Measurements from ENCODE around the gene OR2V1. TPM values are rescaled to one million over a fixed set of nuclear protein-coding genes. Genes with fewer than 3 reads are reported as not detected.

The OR2V1 gene
- total RNA-seq, 2 donors from 2014 or later: not detected

GRCh38 chr5:181160152-181160754 is 29.3 kb upstream of the OR2V1 start:
- Histone ChIP-seq H3K36me3 (ENCODE audit: control insufficient read depth, insufficient read depth, low read length) (no peaks in the 10 kb centered on the region), H3K9me3 (ENCODE audit: control insufficient read depth, low read length) (no peaks in the 10 kb centered on the region), H3K27ac (ENCODE audit: low read depth, low read length) (peak overlapping the region; percentile 73), H3K4me1 (ENCODE audit: control insufficient read depth, insufficient read depth, low read length) (no peaks in the 10 kb centered on the region), H3K4me3 (ENCODE audit: low read length) (no peak overlapping the region), H3K27me3 (ENCODE audit: control insufficient read depth, insufficient read depth, low read length, poor library complexity, severe bottlenecking) (no peaks in the 10 kb centered on the region), H3K9ac (ENCODE audit: extremely low read depth, low read length, poor library complexity, severe bottlenecking) (no peak overlapping the region)
- WGBS, 2 experiments (ENCODE audit: insufficient coverage in 1 of 2, insufficient read length in 1 of 2): 71 to 88% methylated on average over 4 to 15 of the region's 21 CpGs
- Mint-ChIP-seq H3K4me1 (peaks cover 11% of the 10 kb centered on the region), H3K27ac (peak overlapping the region; percentile 75), H3K27me3 (ENCODE audit: insufficient read depth) (peaks cover 45% of the 10 kb centered on the region), H3K36me3 (ENCODE audit: low read depth) (no peaks in the 10 kb centered on the region), H3K9me3 (no peaks in the 10 kb centered on the region), H3K4me3 (peak overlapping the region; percentile 37)
- peak; percentile 80 for DNase-seq
- TF ChIP-seq CTCF (conservative IDR thresholded peaks at IDR 0.05): no peak

GRCh38 chr5:181159286-181160151 is 28.6 kb upstream of the OR2V1 start:
- Histone ChIP-seq H3K4me1 (ENCODE audit: control insufficient read depth, insufficient read depth, low read length) (no peaks in the 10 kb centered on the region), H3K9ac (ENCODE audit: extremely low read depth, low read length, poor library complexity, severe bottlenecking) (no peak overlapping the region), H3K4me3 (ENCODE audit: low read length) (no peak overlapping the region), H3K36me3 (ENCODE audit: control insufficient read depth, insufficient read depth, low read length) (no peaks in the 10 kb centered on the region), H3K27ac (ENCODE audit: low read depth, low read length) (no peak overlapping the region), H3K9me3 (ENCODE audit: control insufficient read depth, low read length) (no peaks in the 10 kb centered on the region), H3K27me3 (ENCODE audit: control insufficient read depth, insufficient read depth, low read length, poor library complexity, severe bottlenecking) (no peaks in the 10 kb centered on the region)
- Mint-ChIP-seq H3K27ac (peak overlapping the region; percentile 89), H3K9me3 (peaks cover 2% of the 10 kb centered on the region), H3K4me1 (peaks cover 11% of the 10 kb centered on the region), H3K27me3 (ENCODE audit: insufficient read depth) (peaks cover 48% of the 10 kb centered on the region), H3K4me3 (no peak overlapping the region), H3K36me3 (ENCODE audit: low read depth) (no peaks in the 10 kb centered on the region)
- peak; percentile 92 for TF ChIP-seq CTCF (conservative IDR thresholded peaks at IDR 0.05)
- peak; percentile 98 for DNase-seq
- 55 to 61% methylated on average over 8 to 20 of the region's 20 CpGs for WGBS, 2 experiments (ENCODE audit: insufficient coverage in 1 of 2, insufficient read length in 1 of 2)

DNA sequence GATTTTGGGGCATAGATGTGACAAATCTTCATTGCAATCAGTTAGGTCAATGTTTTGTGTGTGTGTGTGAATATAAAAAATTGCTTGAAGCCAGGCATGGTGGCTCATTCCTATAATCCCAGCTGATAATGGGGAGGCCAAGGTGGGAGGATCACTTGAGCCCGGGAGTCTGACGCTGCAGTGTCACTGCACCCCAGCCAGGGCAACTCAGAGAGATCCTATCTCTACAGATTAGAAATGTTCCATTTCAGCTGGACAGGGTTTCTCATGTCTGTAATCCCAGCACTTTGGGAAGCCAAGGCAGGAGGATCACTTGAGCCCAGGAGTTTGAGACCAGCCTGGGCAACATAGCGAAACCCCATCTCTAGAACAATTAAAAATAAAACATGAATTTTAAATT is 27.9 kb upstream of the OR2V1 start:
- Mint-ChIP-seq H3K4me1 (peaks cover 11% of the 10 kb centered on the region), H3K27ac (no peak overlapping the region), H3K9me3 (peaks cover 2% of the 10 kb centered on the region), H3K4me3 (no peak overlapping the region), H3K36me3 (ENCODE audit: low read depth) (no peaks in the 10 kb centered on the region), H3K27me3 (ENCODE audit: insufficient read depth) (peaks cover 51% of the 10 kb centered on the region)
- H3K27me3 ChIP-seq (ENCODE audit: control insufficient read depth, insufficient read depth, low read length, poor library complexity, severe bottlenecking): no peaks in the 10 kb centered on the region
- H3K4me1 ChIP-seq (ENCODE audit: control insufficient read depth, insufficient read depth, low read length): no peaks in the 10 kb centered on the region
- H3K9me3 ChIP-seq (ENCODE audit: control insufficient read depth, low read length): peaks cover 2% of the 10 kb centered on the region
- WGBS, 2 experiments (ENCODE audit: insufficient coverage in 1 of 2, insufficient read length in 1 of 2): 96% methylated on average over 3 of the region's 3 CpGs; no CpG with 5 or more reads in 1 of the 2 experiments
- TF ChIP-seq CTCF (conservative IDR thresholded peaks at IDR 0.05): no peak
- no peak overlapping the region for H3K9ac ChIP-seq (ENCODE audit: extremely low read depth, low read length, poor library complexity, severe bottlenecking)
- no peak overlapping the region for H3K27ac ChIP-seq (ENCODE audit: low read depth, low read length)
- H3K4me3 ChIP-seq (ENCODE audit: low read length): no peak overlapping the region
- no peaks in the 10 kb centered on the region for H3K36me3 ChIP-seq (ENCODE audit: control insufficient read depth, insufficient read depth, low read length)
- DNase-seq: peak; percentile 15

All from endodermal cell (in vitro differentiated cells).